LNCAP (cell line): Measurements from ENCODE around the gene PCP4L1.

ENCODE experiments used
- TF ChIP-seq, protein P1 (sequence below): fragments of 450-650 bp; IDR thresholded peaks from 2 replicates; pipeline ENCODE4 v1.5.1; 2017; ENCODE audit warnings: mild to moderate bottlenecking

The PCP4L1 gene

DNA sequence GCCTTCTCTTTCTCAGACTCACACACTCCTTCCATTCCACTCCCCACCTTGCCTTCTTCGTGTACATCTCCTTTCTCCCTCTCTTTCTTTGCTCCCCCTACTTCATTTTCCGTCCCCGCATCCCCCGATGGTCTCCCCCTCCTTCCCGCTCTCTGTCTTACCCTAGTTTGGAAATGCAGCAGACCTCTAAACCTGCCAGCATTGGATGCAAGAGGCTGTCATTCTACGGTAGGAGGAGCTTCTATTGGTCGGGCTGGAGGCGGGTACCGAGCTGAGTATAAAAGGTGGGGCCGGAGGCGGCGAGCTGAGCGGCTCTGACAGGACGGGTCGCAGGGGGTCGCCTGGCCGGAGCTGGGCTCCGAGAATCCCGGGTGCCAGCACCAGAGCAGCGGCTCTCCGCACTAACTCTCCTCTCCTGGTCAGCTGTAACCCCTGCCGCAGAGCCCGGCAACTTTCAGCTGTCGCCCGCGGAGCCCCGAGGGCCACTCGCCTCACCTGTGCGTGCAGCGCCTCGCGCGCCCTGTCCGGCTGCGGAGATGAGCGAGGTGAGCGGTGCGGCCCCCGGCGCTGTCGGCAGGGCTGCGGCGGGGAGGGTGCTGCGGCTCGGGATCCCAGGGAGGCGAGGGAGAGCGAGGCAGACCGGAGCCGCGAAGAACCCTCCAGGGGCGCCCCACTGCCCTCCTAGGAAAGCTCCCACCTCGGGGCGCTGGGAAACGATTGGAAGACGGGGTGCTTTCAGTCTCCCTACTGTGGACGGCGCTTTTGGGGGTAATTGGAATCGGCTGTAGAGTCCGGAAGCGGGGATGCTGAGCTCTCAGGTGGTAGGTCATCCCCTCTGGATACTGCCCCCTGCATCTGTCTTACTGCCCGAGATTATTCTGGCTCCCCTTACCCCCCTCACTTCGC lies at the start of gene PCP4L1:
Gene PCP4L1, plus strand, starts transcription at position 307 of the 906 bp plus-strand sequence. Its CDS starts 230 bp downstream, at position 537.
- TF ChIP-seq, protein P1, sequence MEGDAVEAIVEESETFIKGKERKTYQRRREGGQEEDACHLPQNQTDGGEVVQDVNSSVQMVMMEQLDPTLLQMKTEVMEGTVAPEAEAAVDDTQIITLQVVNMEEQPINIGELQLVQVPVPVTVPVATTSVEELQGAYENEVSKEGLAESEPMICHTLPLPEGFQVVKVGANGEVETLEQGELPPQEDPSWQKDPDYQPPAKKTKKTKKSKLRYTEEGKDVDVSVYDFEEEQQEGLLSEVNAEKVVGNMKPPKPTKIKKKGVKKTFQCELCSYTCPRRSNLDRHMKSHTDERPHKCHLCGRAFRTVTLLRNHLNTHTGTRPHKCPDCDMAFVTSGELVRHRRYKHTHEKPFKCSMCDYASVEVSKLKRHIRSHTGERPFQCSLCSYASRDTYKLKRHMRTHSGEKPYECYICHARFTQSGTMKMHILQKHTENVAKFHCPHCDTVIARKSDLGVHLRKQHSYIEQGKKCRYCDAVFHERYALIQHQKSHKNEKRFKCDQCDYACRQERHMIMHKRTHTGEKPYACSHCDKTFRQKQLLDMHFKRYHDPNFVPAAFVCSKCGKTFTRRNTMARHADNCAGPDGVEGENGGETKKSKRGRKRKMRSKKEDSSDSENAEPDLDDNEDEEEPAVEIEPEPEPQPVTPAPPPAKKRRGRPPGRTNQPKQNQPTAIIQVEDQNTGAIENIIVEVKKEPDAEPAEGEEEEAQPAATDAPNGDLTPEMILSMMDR, result no peak

- TF ChIP-seq, protein P1, result peak; percentile 99
Observed at GRCh38 chr1:161209790-161210409, 48.6 kb upstream of the PCP4L1 start.

- TF ChIP-seq, protein P1, result no peak
Observed at GRCh38 chr1:161214369-161214768, 44.2 kb upstream of the PCP4L1 start.

DNA sequence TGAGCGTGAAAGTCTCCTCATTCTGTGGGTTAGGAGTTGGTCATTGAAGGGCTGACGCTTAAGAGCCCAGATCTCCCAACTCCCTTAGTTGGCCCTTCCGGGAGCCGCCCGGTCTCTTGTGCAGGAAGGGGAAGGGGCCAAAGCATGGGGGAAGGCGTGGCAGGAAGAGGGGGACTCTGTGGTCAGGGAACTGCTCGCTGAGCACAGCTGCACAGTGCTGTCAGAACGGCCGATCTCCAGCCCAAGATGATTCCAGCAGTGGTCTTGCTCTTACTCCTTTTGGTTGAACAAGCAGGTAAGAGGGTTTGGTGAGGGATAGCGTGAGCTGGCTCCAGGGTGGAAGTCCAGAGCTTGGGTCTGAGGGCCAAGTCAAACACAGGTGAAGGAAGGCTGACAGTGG lies 43.5 kb upstream of the PCP4L1 start, which contains the start of gene FCER1G:
Gene FCER1G, plus strand, starts transcription at position 220 of the 400 bp plus-strand sequence. Its CDS starts 27 bp downstream, at position 247.
- TF ChIP-seq, protein P1, result no peak

GRCh38 chr1:161216945-161217712 lies 41.4 kb upstream of the PCP4L1 start:
- TF ChIP-seq, protein P1, result no peak

- TF ChIP-seq, protein P1, result no peak
Observed at GRCh38 chr1:161217831-161218230, 40.7 kb upstream of the PCP4L1 start.
